Activated CD4-positive, alpha-beta T cell treated with anti-CD3 and anti-CD28 coated beads, Interleukin-2, amount 50 U/mL, for 24 hours (primary cell): ENCODE results near the gene SPDYE5.
"Not testable (repeated sequence)": the region's sequence is repeated elsewhere in the genome, so short reads cannot be mapped to it uniquely, and the experiment has no call there.

ENCODE experiments used
- DNase-seq, 2 donors: peaks; one replicate each; pipeline ENCODE4 v3.0.0-alpha.2; 2020; ENCODE audit warnings: low read depth in 1 of 2, low spot score in 1 of 2

The SPDYE5 gene

GRCh38 chr7:75492020-75492419 lies at the start of gene SPDYE5:
Gene SPDYE5 (plus strand): TSS chr7:75492320. CDS start chr7:75494048, 1,728 bp downstream.
- DNase-seq: not testable (repeated sequence)

- DNase-seq: peak; percentile 4 to 26
Measured at GRCh38 chr7:75442465-75443111, 49.5 kb upstream of the SPDYE5 start.

GRCh38 chr7:75449946-75450345 lies 42.2 kb upstream of the SPDYE5 start:
- not testable (repeated sequence) for DNase-seq

- not testable (repeated sequence) for DNase-seq
Measured at GRCh38 chr7:75452494-75452955, 39.6 kb upstream of the SPDYE5 start.

GRCh38 chr7:75456403-75456802 lies 35.7 kb upstream of the SPDYE5 start:
- DNase-seq: not testable (repeated sequence)

- not testable (repeated sequence) for DNase-seq
Measured at GRCh38 chr7:75458034-75458433, 34.1 kb upstream of the SPDYE5 start.

GRCh38 chr7:75460541-75460940 lies 31.6 kb upstream of the SPDYE5 start:
- not testable (repeated sequence) for DNase-seq

GRCh38 chr7:75470166-75470565 lies 22.0 kb upstream of the SPDYE5 start:
- DNase-seq: not testable (repeated sequence)

GRCh38 chr7:75477457-75477856 lies 14.7 kb upstream of the SPDYE5 start:
- not testable (repeated sequence) for DNase-seq

- DNase-seq: not testable (repeated sequence)
Measured at GRCh38 chr7:75480313-75480712, 11.8 kb upstream of the SPDYE5 start.

GRCh38 chr7:75485355-75485978 lies 6.7 kb upstream of the SPDYE5 start:
- DNase-seq: peak in 1 of 2 donors; percentile 6

GRCh38 chr7:75485979-75486643 lies 6.0 kb upstream of the SPDYE5 start, which contains the start of gene POM121C:
Gene POM121C (minus strand): TSS chr7:75486299. CDS start chr7:75441496, 44,803 bp downstream.
- DNase-seq: peak; percentile 64 to 85

- DNase-seq: not testable (repeated sequence)
Measured at GRCh38 chr7:75509033-75509432, 16.9 kb downstream of the SPDYE5 start.

- DNase-seq: not testable (repeated sequence)
Measured at GRCh38 chr7:75518842-75519241, 26.7 kb downstream of the SPDYE5 start.

- not testable (repeated sequence) for DNase-seq
Measured at GRCh38 chr7:75521727-75522126, 29.6 kb downstream of the SPDYE5 start.

GRCh38 chr7:75527224-75527722 lies 35.2 kb downstream of the SPDYE5 start:
- DNase-seq: not testable (repeated sequence)

GRCh38 chr7:75531359-75531821 lies 39.3 kb downstream of the SPDYE5 start:
- no peak for DNase-seq

GRCh38 chr7:75532639-75533038 lies 40.5 kb downstream of the SPDYE5 start:
- DNase-seq: no peak

- no peak for DNase-seq
Measured at GRCh38 chr7:75533926-75534325, 41.8 kb downstream of the SPDYE5 start.

GRCh38 chr7:75534727-75535307 lies 42.7 kb downstream of the SPDYE5 start:
- DNase-seq: no peak

GRCh38 chr7:75536491-75536890 lies 44.4 kb downstream of the SPDYE5 start:
- no peak for DNase-seq
